ENCODE data around the gene PRDM16.

Gene PRDM16

GRCh38 chr1:3169665-3170356, 100.8 kb downstream of the PRDM16 start:
- no peak for ATAC-seq

- ATAC-seq, result no peak
Observed at GRCh38 chr1:3170561-3171453, 101.8 kb downstream of the PRDM16 start.

GRCh38 chr1:3171761-3172160, 102.8 kb downstream of the PRDM16 start:
- no peak for ATAC-seq

GRCh38 chr1:3172431-3173380, 103.7 kb downstream of the PRDM16 start:
- ATAC-seq, result no peak

GRCh38 chr1:3173381-3173980, 104.5 kb downstream of the PRDM16 start:
- ATAC-seq, result no peak

- no peak for ATAC-seq
Observed at GRCh38 chr1:3174487-3175247, 105.7 kb downstream of the PRDM16 start.

GRCh38 chr1:3175486-3175885, 106.5 kb downstream of the PRDM16 start:
- ATAC-seq, result no peak

- no peak for ATAC-seq
Observed at GRCh38 chr1:3176028-3176427, 107.0 kb downstream of the PRDM16 start.

- ATAC-seq, result no peak
Observed at GRCh38 chr1:3176820-3177219, 107.8 kb downstream of the PRDM16 start.

- ATAC-seq, result no peak
Observed at GRCh38 chr1:3178279-3178678, 109.3 kb downstream of the PRDM16 start.

- ATAC-seq, result no peak
Observed at GRCh38 chr1:3179471-3179870, 110.5 kb downstream of the PRDM16 start.

- ATAC-seq, result no peak
Observed at GRCh38 chr1:3180915-3181314, 111.9 kb downstream of the PRDM16 start.

GRCh38 chr1:3181956-3182355, 113.0 kb downstream of the PRDM16 start:
- no peak for ATAC-seq

GRCh38 chr1:3183411-3183810, 114.4 kb downstream of the PRDM16 start:
- no peak for ATAC-seq

GRCh38 chr1:3183813-3184212, 114.8 kb downstream of the PRDM16 start:
- no peak for ATAC-seq

GRCh38 chr1:3184666-3185065, 115.7 kb downstream of the PRDM16 start:
- ATAC-seq, result no peak

GRCh38 chr1:3185896-3186525, 117.0 kb downstream of the PRDM16 start:
- ATAC-seq, result no peak

- ATAC-seq, result no peak
Observed at GRCh38 chr1:3186526-3186921, 117.5 kb downstream of the PRDM16 start.

GRCh38 chr1:3187415-3188149, 118.6 kb downstream of the PRDM16 start:
- ATAC-seq, result no peak

Data from activated CD4-positive, CD25-positive, alpha-beta regulatory T cell treated with anti-CD3 and anti-CD28 coated beads, Interleukin-2, amount 50 U/mL, for 24 hours (primary cell).